D721Med (cell line): ENCODE measurements around the gene TFDP3.

ENCODE experiments used
- DNase-seq: peaks from one replicate; pipeline ENCODE4 v3.0.0; 2011; ENCODE audit warnings: low spot score; ENCODE audit not compliant: insufficient read length
- FAIRE-seq: peaks from 2 replicates; lab custom pipeline; 2011; peaks lifted over from hg19 to GRCh38; lab: Jason Lieb, UNC
- CTCF ChIP-seq: IDR thresholded peaks from 2 replicates; pipeline ENCODE4 v1.5.1; 2012; ENCODE audit warnings: mild to moderate bottlenecking, control low read depth; ENCODE audit not compliant: insufficient read depth; ENCODE audit errors: missing control alignments

Gene TFDP3, protein sequence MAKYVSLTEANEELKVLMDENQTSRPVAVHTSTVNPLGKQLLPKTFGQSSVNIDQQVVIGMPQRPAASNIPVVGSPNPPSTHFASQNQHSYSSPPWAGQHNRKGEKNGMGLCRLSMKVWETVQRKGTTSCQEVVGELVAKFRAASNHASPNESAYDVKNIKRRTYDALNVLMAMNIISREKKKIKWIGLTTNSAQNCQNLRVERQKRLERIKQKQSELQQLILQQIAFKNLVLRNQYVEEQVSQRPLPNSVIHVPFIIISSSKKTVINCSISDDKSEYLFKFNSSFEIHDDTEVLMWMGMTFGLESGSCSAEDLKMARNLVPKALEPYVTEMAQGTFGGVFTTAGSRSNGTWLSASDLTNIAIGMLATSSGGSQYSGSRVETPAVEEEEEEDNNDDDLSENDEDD

DNA sequence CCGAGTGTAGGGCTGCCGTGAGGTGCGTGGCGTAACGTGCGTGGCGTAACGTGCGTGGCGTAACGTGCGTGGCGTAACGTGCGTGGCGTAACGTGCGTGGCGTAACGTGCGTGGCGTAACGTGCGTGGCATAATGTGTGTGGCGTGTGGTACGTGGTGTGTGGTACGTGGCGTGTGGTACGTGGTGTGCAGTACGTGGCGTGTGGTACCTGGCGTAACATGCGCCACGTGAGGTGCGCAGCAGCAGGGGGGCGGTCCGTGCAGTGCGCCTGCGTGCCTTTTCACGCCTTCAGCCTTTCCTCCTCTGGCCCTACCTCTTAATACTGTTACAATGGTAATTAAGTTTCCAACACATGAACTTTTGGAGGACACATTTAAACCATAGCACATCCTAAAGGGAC is at the start of gene TFDP3:
Gene TFDP3, minus strand, starts transcription at position 26 of the 400 bp plus-strand sequence. CDS start 95 bp downstream, outside the sequence.
- DNase-seq (no peak), FAIRE-seq (no peak)
- no peak for TF ChIP-seq CTCF

GRCh38 chrX:133267621-133268020 is 49.5 kb upstream of the TFDP3 start:
- no peak for TF ChIP-seq CTCF
- DNase-seq (no peak), FAIRE-seq (no peak)

GRCh38 chrX:133265331-133265730 is 47.2 kb upstream of the TFDP3 start:
- TF ChIP-seq CTCF, result no peak

GRCh38 chrX:133258481-133258880 is 40.3 kb upstream of the TFDP3 start:
- TF ChIP-seq CTCF, result no peak
- no peak for FAIRE-seq

More at GRCh38 chrX:133265331-133265730, 47.2 kb upstream of the TFDP3 start:
- FAIRE-seq (no peak), DNase-seq (no peak)

GRCh38 chrX:133254666-133255065 is 36.5 kb upstream of the TFDP3 start:
- DNase-seq (no peak), FAIRE-seq (no peak)
- no peak for TF ChIP-seq CTCF

More at GRCh38 chrX:133258481-133258880, 40.3 kb upstream of the TFDP3 start:
- DNase-seq, result no peak

GRCh38 chrX:133251204-133251603 is 33.0 kb upstream of the TFDP3 start:
- no peak for TF ChIP-seq CTCF
- DNase-seq, result no peak
- FAIRE-seq, result no peak
